WI38 (cell line): Measurements from ENCODE around the gene FAM8A1.

ENCODE experiments used
- H3K4me3 ChIP-seq: 2 replicates; pipeline ENCODE4 v1.5.1; 2011; ENCODE audit warnings: low read depth, mild to moderate bottlenecking, control low read depth, low read length
- CTCF ChIP-seq: IDR thresholded peaks from 2 replicates; pipeline ENCODE4 v1.5.1; 2012; ENCODE audit warnings: low read depth, mild to moderate bottlenecking, control low read depth, low read length

FAM8A1 gene

GRCh38 chr6:17640477-17640917 lies 40.4 kb downstream of the FAM8A1 start:
- H3K4me3 ChIP-seq, result no peak overlapping the region
- no peak for TF ChIP-seq CTCF

GRCh38 chr6:17648745-17649144 lies 48.6 kb downstream of the FAM8A1 start:
- no peak for TF ChIP-seq CTCF
- H3K4me3 ChIP-seq, result no peak overlapping the region

DNA sequence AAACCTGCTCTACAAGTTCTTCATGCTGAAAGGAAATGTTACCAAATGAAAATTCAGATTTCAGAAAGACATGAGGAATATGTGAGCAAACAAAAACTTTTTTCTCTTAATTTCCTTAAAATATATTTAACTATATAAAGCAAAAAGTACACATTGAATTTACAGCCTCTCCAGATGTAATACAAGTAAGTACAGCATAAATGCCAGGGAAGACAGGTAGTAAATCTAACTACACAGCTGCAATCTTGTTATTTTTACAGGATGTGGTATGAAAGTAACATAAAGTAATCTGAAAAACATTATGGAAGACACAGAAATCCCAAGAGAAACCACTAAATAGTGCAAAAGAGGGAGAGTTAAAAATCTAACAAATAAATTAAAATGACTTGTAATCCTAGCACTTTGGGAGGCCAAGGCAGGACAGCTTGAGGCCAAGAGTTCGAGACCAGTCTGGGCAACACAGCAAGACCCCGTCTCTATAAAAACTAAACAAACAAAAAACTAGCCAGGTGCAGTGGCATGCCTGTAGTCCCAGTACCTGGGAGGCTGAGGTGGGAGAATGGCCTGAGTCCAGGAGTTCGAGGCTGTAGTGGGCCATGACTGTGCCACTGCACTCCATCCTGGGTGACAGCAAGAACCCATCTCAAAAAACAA lies 50.7 kb downstream of the FAM8A1 start:
- no peak for TF ChIP-seq CTCF
- no peak overlapping the region for H3K4me3 ChIP-seq

DNA sequence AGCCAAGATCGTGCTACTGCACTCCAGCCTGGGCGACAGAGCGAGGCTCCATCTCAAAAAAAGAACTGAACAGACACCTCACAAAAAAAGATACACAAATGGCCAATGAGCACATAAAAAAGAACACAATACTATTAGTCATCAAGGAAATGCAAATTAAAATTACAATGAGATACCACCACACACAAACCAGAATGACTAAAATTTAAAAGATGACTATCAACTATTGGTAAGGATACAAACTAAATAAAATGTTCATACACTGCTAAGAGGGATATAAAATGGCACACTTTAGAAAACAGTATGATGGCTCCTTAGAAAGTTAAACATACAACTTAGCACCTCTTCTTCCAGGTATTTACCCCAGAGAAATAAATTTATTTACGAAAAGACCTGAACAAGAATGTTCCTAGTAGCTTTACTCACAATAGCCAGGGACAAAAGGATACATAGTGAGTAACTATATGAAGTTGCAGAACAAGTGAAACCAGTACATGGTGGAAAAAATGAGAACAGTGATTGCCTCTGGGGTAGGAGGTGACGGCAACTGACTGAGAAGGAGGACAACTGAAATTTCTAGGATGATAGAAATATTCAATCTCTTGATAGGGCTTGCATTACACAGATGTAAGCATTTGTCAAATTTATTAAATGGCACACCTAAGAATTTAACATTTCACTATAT lies 53.2 kb downstream of the FAM8A1 start:
- no peak overlapping the region for H3K4me3 ChIP-seq
- TF ChIP-seq CTCF, result no peak

DNA sequence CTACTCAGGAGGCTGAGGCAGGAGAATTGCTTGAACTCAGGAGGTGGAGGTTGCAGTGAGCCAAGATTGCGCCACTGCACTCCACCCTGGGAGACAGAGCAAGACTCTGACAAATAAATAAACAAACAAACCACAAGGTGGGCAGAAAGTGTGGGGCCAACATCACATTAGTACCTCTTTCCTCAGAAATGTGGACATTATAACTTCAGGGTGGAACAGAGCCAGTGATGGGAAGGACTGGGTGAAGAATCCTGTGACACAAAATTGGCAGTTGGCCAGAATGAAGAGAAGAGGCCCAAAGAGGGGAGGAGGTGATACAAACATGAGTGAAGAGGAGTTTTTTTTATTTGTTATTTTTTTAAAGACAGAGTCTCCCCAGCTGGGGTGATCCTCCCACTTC lies 56.0 kb downstream of the FAM8A1 start:
- no peak for TF ChIP-seq CTCF
- H3K4me3 ChIP-seq, result no peak overlapping the region

DNA sequence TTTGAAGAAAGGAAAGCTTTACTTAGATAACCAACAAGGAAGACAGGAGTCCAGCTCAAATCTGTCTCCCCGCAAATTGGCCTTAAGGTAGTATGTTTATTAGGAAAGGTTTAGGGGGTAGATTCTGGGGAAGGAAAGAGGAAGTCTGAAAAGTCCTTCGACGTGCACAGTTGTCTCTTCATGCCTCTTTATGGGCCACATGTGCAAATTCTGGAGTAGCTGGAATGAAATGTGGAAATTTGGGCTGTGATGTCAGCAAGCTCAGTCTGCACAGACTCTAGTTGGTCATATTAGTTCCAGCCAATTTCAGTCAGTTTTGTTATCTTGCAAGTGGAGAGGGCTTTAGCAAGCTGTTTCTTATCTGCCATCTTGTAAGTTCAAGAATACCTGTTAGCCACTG lies 56.5 kb downstream of the FAM8A1 start:
- no peak for TF ChIP-seq CTCF
- no peak overlapping the region for H3K4me3 ChIP-seq
